ENCODE data around the gene GLYAT. TPM values are rescaled to one million over a fixed set of nuclear protein-coding genes. Genes with fewer than 3 reads are reported as not detected.

GLYAT gene
- total and polyA plus RNA-seq, 2 of the 8 experiments (the other 6 are each of a cell fraction or from before 2014, with no cell fraction given): not detected

DNA sequence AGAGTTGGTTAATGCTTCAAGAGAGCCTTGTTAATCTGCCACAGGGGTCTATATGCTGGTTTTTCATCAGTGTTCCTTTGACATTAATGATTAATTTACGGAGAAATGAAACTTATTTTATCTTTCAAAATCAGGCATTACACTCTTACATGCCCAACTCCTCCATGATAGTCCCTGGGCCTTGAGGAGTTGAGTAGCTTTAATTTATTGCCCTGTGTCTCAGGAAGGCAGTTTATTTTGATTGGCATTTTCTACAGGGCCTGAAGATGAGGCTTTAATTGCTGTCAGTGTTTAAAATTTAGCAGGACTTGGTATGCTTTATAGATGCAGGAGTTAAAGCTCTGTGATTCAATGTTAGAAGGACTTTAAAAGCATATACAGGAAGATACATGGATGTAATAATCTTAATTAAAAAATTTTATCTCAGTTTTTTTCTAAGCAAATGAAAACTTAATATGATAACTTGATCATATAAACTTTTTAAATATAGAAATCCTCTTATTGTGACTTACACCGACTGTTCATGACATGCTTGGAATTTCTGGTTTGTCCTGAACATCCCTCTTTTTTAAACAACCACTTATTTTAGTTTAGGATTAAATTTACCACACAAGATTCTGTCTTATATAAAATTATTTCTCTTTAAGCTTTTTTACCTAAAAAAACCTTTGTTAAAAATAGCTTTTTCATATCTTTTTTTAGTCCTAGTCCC lies 12.2 kb downstream of the GLYAT start:
- peaks cover 18 to 46% of the 10 kb centered on the region in 2 experiments; a peak in 3 of 4 replicates for H3K9me3 ChIP-seq (ENCODE audit: insufficient read depth in 2 of 2, low read depth in 1 of 2, low read length in 1 of 2)
- 43% methylated on average over 2 of the region's 2 CpGs; no CpG with 5 or more reads in 1 of the 2 experiments for WGBS, 2 experiments (ENCODE audit: extremely low coverage in 1 of 2, insufficient coverage in 1 of 2, insufficient read length in 1 of 2, insufficient replicate concordance in 2 of 2, low coverage in 1 of 2, low lambda C conversion rate in 2 of 2, missing lambda C conversion rate in 1 of 2)
- H3K79me1 ChIP-seq (ENCODE audit: low read depth, low read length): no peaks in the 10 kb centered on the region
- H3K27ac ChIP-seq (ENCODE audit: low read depth, low read length): no peak overlapping the region
- H4K20me1 ChIP-seq (replicated peaks in 1 of 2; ENCODE audit: control insufficient read depth in 1 of 2, insufficient read depth in 2 of 2, low read length in 2 of 2): no peaks in the 10 kb centered on the region
- no peak overlapping the region for H3K4me3 ChIP-seq (ENCODE audit: extremely low read depth in 1 of 4, insufficient read depth in 2 of 4, low read depth in 3 of 4, low read length in 4 of 4)
- no peak overlapping the region for H3K9ac ChIP-seq (replicated peaks in 1 of 4; ENCODE audit: extremely low read depth in 1 of 4, low read depth in 3 of 4, low read length in 3 of 4)
- no peak overlapping the region for H4K91ac ChIP-seq (replicated peaks; ENCODE audit: insufficient read length, low read length)
- no peak overlapping the region for H4K5ac ChIP-seq (ENCODE audit: insufficient read length, low read depth, low read length)
- H3K4me2 ChIP-seq (ENCODE audit: insufficient read depth in 1 of 2, low read depth in 2 of 2, low read length in 2 of 2): no peak overlapping the region
- H2BK5ac ChIP-seq (ENCODE audit: low read depth, low read length): no peak overlapping the region
- no peak overlapping the region for H2BK20ac ChIP-seq (ENCODE audit: low read length)
- H3K4ac ChIP-seq (replicated peaks; ENCODE audit: insufficient read length, low read depth, low read length): no peak overlapping the region
- no peaks in the 10 kb centered on the region for H3K23me2 ChIP-seq (ENCODE audit: low read depth, low read length)
- H2BK120ac ChIP-seq (replicated peaks; ENCODE audit: low read depth, low read length): no peak overlapping the region
- no peak overlapping the region for H3K14ac ChIP-seq (ENCODE audit: insufficient read length)
- H2BK15ac ChIP-seq (ENCODE audit: low read length): no peak overlapping the region
- no peaks in the 10 kb centered on the region for H3K27me3 ChIP-seq (replicated peaks in 1 of 4; ENCODE audit: control insufficient read depth in 3 of 4, extremely low read depth in 1 of 4, insufficient read depth in 3 of 4, low read length in 3 of 4)
- H4K8ac ChIP-seq (ENCODE audit: extremely low read depth, insufficient read depth, low read length): no peak overlapping the region
- H3K18ac ChIP-seq (ENCODE audit: extremely low read depth, low read length): no peak overlapping the region
- no peak overlapping the region for H3K56ac ChIP-seq (replicated peaks; ENCODE audit: insufficient read length, low read depth, low read length)
- POLR2A ChIA-PET (ENCODE audit: partially characterized antibody): no interaction called here
- no peak overlapping the region for H2AK5ac ChIP-seq (ENCODE audit: low read depth, low read length)
- no peak overlapping the region for H3K23ac ChIP-seq (ENCODE audit: insufficient read length)
- CTCF ChIA-PET (ENCODE audit: partially characterized antibody): no interaction called here
- H2BK12ac ChIP-seq (ENCODE audit: low read depth, low read length): no peak overlapping the region
- no peak overlapping the region for H2AFZ ChIP-seq (ENCODE audit: low read length)
- FAIRE-seq: no peak
- no peaks in the 10 kb centered on the region for H3K79me2 ChIP-seq (ENCODE audit: control insufficient read depth in 1 of 2, insufficient read depth in 2 of 2, low read length in 2 of 2)
- no peaks in the 10 kb centered on the region for H3K36me3 ChIP-seq (ENCODE audit: control insufficient read depth in 2 of 4, insufficient read depth in 4 of 4, low read length in 3 of 4)
- H3K4me1 ChIP-seq (replicated peaks in 1 of 4; ENCODE audit: control insufficient read depth in 3 of 4, insufficient read depth in 4 of 4, low read length in 3 of 4): no peaks in the 10 kb centered on the region
- DNase-seq (ENCODE audit: low read depth in 1 of 2, low spot score in 2 of 2): no peak
- TF ChIP-seq SIX5 (IDR thresholded peaks at IDR 0.05; ENCODE audit: low read depth, low read length) (no peak), CTBP2 (IDR thresholded peaks at IDR 0.05; ENCODE audit: borderline replicate concordance, insufficient read depth, insufficient read length, low read length) (no peak), KDM1A (IDR thresholded peaks at IDR 0.05; ENCODE audit: borderline replicate concordance, low read length) (no peak), SRF (IDR thresholded peaks at IDR 0.05; ENCODE audit: low read depth, low read length) (no peak), EP300 (IDR thresholded peaks at IDR 0.05; ENCODE audit: borderline replicate concordance in 1 of 2, low read depth in 2 of 2, low read length in 2 of 2) (no peak), ASH2L (IDR thresholded peaks at IDR 0.05; ENCODE audit: low read length) (no peak), FOSL1 (IDR thresholded peaks at IDR 0.05; ENCODE audit: insufficient read depth, low read depth, low read length) (no peak), JUN (IDR thresholded peaks at IDR 0.05; ENCODE audit: low read depth, low read length) (no peak)

Measured in H1 (cell line).